ENCODE data around the gene TNNT2. TPM values are rescaled to one million over a fixed set of nuclear protein-coding genes. Genes with fewer than 3 reads are reported as not detected.

Gene TNNT2
- total RNA-seq, 1 donor from 2014 or later, result 89.2 TPM

GRCh38 chr1:201360901-201361651 is 16.4 kb downstream of the TNNT2 start:
- no peaks in the 10 kb centered on the region for H3K27me3 ChIP-seq (ENCODE audit: control insufficient read depth in 3 of 3, insufficient read depth in 3 of 3, low read length in 3 of 3)
- no peaks in the 10 kb centered on the region for H3K36me3 ChIP-seq (ENCODE audit: control insufficient read depth in 3 of 3, insufficient read depth in 3 of 3, low read length in 3 of 3)

GRCh38 chr1:201360486-201360885 is 17.0 kb downstream of the TNNT2 start:
- H3K27me3 ChIP-seq (ENCODE audit: control insufficient read depth in 3 of 3, insufficient read depth in 3 of 3, low read length in 3 of 3), result no peaks in the 10 kb centered on the region
- H3K27ac ChIP-seq (ENCODE audit: low read depth, low read length), result no peak overlapping the region
- no peaks in the 10 kb centered on the region for H3K9me3 ChIP-seq (ENCODE audit: control insufficient read depth in 3 of 3, low read length in 3 of 3)
- no peak overlapping the region for H3K9ac ChIP-seq (ENCODE audit: low read depth in 1 of 3, low read length in 3 of 3)
- H3K36me3 ChIP-seq (ENCODE audit: control insufficient read depth in 3 of 3, insufficient read depth in 3 of 3, low read length in 3 of 3), result no peaks in the 10 kb centered on the region
- H3K4me1 ChIP-seq (ENCODE audit: control insufficient read depth in 3 of 3, insufficient read depth in 3 of 3, low read length in 3 of 3), result peaks cover 0 to 2% (median 0%) of the 10 kb centered on the region in 3 donors
- no peak overlapping the region for H3K4me3 ChIP-seq (ENCODE audit: low read length in 3 of 3)

More at GRCh38 chr1:201360901-201361651, 16.4 kb downstream of the TNNT2 start:
- H3K27ac ChIP-seq (ENCODE audit: low read depth, low read length), result no peak overlapping the region
- H3K9ac ChIP-seq (ENCODE audit: low read depth in 1 of 3, low read length in 3 of 3), result no peak overlapping the region
- H3K4me3 ChIP-seq (ENCODE audit: low read length in 3 of 3), result no peak overlapping the region
- H3K4me1 ChIP-seq (ENCODE audit: control insufficient read depth in 3 of 3, insufficient read depth in 3 of 3, low read length in 3 of 3), result peaks cover 0 to 2% (median 0%) of the 10 kb centered on the region in 3 donors
- H3K9me3 ChIP-seq (ENCODE audit: control insufficient read depth in 3 of 3, low read length in 3 of 3), result no peaks in the 10 kb centered on the region

- no peaks in the 10 kb centered on the region for H3K36me3 ChIP-seq (ENCODE audit: control insufficient read depth in 3 of 3, insufficient read depth in 3 of 3, low read length in 3 of 3)
- H3K9me3 ChIP-seq (ENCODE audit: control insufficient read depth in 3 of 3, low read length in 3 of 3), result no peaks in the 10 kb centered on the region
- no peak overlapping the region for H3K9ac ChIP-seq (ENCODE audit: low read depth in 1 of 3, low read length in 3 of 3)
- H3K4me1 ChIP-seq (ENCODE audit: control insufficient read depth in 3 of 3, insufficient read depth in 3 of 3, low read length in 3 of 3), result peaks cover 0 to 2% (median 0%) of the 10 kb centered on the region in 3 donors
- H3K27me3 ChIP-seq (ENCODE audit: control insufficient read depth in 3 of 3, insufficient read depth in 3 of 3, low read length in 3 of 3), result no peaks in the 10 kb centered on the region
- H3K4me3 ChIP-seq (ENCODE audit: low read length in 3 of 3), result no peak overlapping the region
- H3K27ac ChIP-seq (ENCODE audit: low read depth, low read length), result no peak overlapping the region
Observed at GRCh38 chr1:201359873-201360210, 17.6 kb downstream of the TNNT2 start.

GRCh38 chr1:201359031-201359872 is 18.2 kb downstream of the TNNT2 start:
- H3K9me3 ChIP-seq (ENCODE audit: control insufficient read depth in 3 of 3, low read length in 3 of 3), result no peaks in the 10 kb centered on the region
- H3K9ac ChIP-seq (ENCODE audit: low read depth in 1 of 3, low read length in 3 of 3), result no peak overlapping the region
- no peaks in the 10 kb centered on the region for H3K27me3 ChIP-seq (ENCODE audit: control insufficient read depth in 3 of 3, insufficient read depth in 3 of 3, low read length in 3 of 3)
- no peak overlapping the region for H3K27ac ChIP-seq (ENCODE audit: low read depth, low read length)
- no peak overlapping the region for H3K4me3 ChIP-seq (ENCODE audit: low read length in 3 of 3)
- no peaks in the 10 kb centered on the region for H3K4me1 ChIP-seq (ENCODE audit: control insufficient read depth in 3 of 3, insufficient read depth in 3 of 3, low read length in 3 of 3)
- no peaks in the 10 kb centered on the region for H3K36me3 ChIP-seq (ENCODE audit: control insufficient read depth in 3 of 3, insufficient read depth in 3 of 3, low read length in 3 of 3)

- no peak overlapping the region for H3K9ac ChIP-seq (ENCODE audit: low read depth in 1 of 3, low read length in 3 of 3)
- no peak overlapping the region for H3K4me3 ChIP-seq (ENCODE audit: low read length in 3 of 3)
- H3K36me3 ChIP-seq (ENCODE audit: control insufficient read depth in 3 of 3, insufficient read depth in 3 of 3, low read length in 3 of 3), result no peaks in the 10 kb centered on the region
- H3K27ac ChIP-seq (ENCODE audit: low read depth, low read length), result no peak overlapping the region
- no peaks in the 10 kb centered on the region for H3K9me3 ChIP-seq (ENCODE audit: control insufficient read depth in 3 of 3, low read length in 3 of 3)
- H3K27me3 ChIP-seq (ENCODE audit: control insufficient read depth in 3 of 3, insufficient read depth in 3 of 3, low read length in 3 of 3), result no peaks in the 10 kb centered on the region
- H3K4me1 ChIP-seq (ENCODE audit: control insufficient read depth in 3 of 3, insufficient read depth in 3 of 3, low read length in 3 of 3), result no peaks in the 10 kb centered on the region
Observed at GRCh38 chr1:201358596-201358995, 18.9 kb downstream of the TNNT2 start.

GRCh38 chr1:201357636-201358348 is 19.7 kb downstream of the TNNT2 start:
- H3K9ac ChIP-seq (ENCODE audit: low read depth in 1 of 3, low read length in 3 of 3), result no peak overlapping the region
- no peak overlapping the region for H3K4me3 ChIP-seq (ENCODE audit: low read length in 3 of 3)
- H3K36me3 ChIP-seq (ENCODE audit: control insufficient read depth in 3 of 3, insufficient read depth in 3 of 3, low read length in 3 of 3), result no peaks in the 10 kb centered on the region
- H3K27me3 ChIP-seq (ENCODE audit: control insufficient read depth in 3 of 3, insufficient read depth in 3 of 3, low read length in 3 of 3), result no peaks in the 10 kb centered on the region
- no peaks in the 10 kb centered on the region for H3K9me3 ChIP-seq (ENCODE audit: control insufficient read depth in 3 of 3, low read length in 3 of 3)
- H3K4me1 ChIP-seq (ENCODE audit: control insufficient read depth in 3 of 3, insufficient read depth in 3 of 3, low read length in 3 of 3), result no peaks in the 10 kb centered on the region
- H3K27ac ChIP-seq (ENCODE audit: low read depth, low read length), result no peak overlapping the region

- Histone ChIP-seq H3K4me1 (ENCODE audit: control insufficient read depth in 3 of 3, insufficient read depth in 3 of 3, low read length in 3 of 3) (no peaks in the 10 kb centered on the region), H3K9ac (ENCODE audit: low read depth in 1 of 3, low read length in 3 of 3) (no peak overlapping the region), H3K4me3 (ENCODE audit: low read length in 3 of 3) (no peak overlapping the region), H3K27me3 (ENCODE audit: control insufficient read depth in 3 of 3, insufficient read depth in 3 of 3, low read length in 3 of 3) (no peaks in the 10 kb centered on the region), H3K9me3 (ENCODE audit: control insufficient read depth in 3 of 3, low read length in 3 of 3) (no peaks in the 10 kb centered on the region), H3K27ac (ENCODE audit: low read depth, low read length) (no peak overlapping the region), H3K36me3 (ENCODE audit: control insufficient read depth in 3 of 3, insufficient read depth in 3 of 3, low read length in 3 of 3) (no peaks in the 10 kb centered on the region)
Observed at GRCh38 chr1:201357211-201357610, 20.3 kb downstream of the TNNT2 start.

GRCh38 chr1:201356701-201357100 is 20.8 kb downstream of the TNNT2 start:
- no peaks in the 10 kb centered on the region for H3K27me3 ChIP-seq (ENCODE audit: control insufficient read depth in 3 of 3, insufficient read depth in 3 of 3, low read length in 3 of 3)
- no peak overlapping the region for H3K27ac ChIP-seq (ENCODE audit: low read depth, low read length)
- no peaks in the 10 kb centered on the region for H3K36me3 ChIP-seq (ENCODE audit: control insufficient read depth in 3 of 3, insufficient read depth in 3 of 3, low read length in 3 of 3)
- no peak overlapping the region for H3K9ac ChIP-seq (ENCODE audit: low read depth in 1 of 3, low read length in 3 of 3)
- H3K9me3 ChIP-seq (ENCODE audit: control insufficient read depth in 3 of 3, low read length in 3 of 3), result no peaks in the 10 kb centered on the region
- no peak overlapping the region for H3K4me3 ChIP-seq (ENCODE audit: low read length in 3 of 3)
- no peaks in the 10 kb centered on the region for H3K4me1 ChIP-seq (ENCODE audit: control insufficient read depth in 3 of 3, insufficient read depth in 3 of 3, low read length in 3 of 3)

GRCh38 chr1:201356236-201356635 is 21.2 kb downstream of the TNNT2 start:
- no peaks in the 10 kb centered on the region for H3K36me3 ChIP-seq (ENCODE audit: control insufficient read depth in 3 of 3, insufficient read depth in 3 of 3, low read length in 3 of 3)
- no peak overlapping the region for H3K27ac ChIP-seq (ENCODE audit: low read depth, low read length)
- H3K4me3 ChIP-seq (ENCODE audit: low read length in 3 of 3), result no peak overlapping the region
- no peaks in the 10 kb centered on the region for H3K9me3 ChIP-seq (ENCODE audit: control insufficient read depth in 3 of 3, low read length in 3 of 3)
- no peaks in the 10 kb centered on the region for H3K4me1 ChIP-seq (ENCODE audit: control insufficient read depth in 3 of 3, insufficient read depth in 3 of 3, low read length in 3 of 3)
- H3K27me3 ChIP-seq (ENCODE audit: control insufficient read depth in 3 of 3, insufficient read depth in 3 of 3, low read length in 3 of 3), result no peaks in the 10 kb centered on the region
- no peak overlapping the region for H3K9ac ChIP-seq (ENCODE audit: low read depth in 1 of 3, low read length in 3 of 3)

GRCh38 chr1:201355471-201355870 is 22.0 kb downstream of the TNNT2 start:
- H3K9me3 ChIP-seq (ENCODE audit: control insufficient read depth in 3 of 3, low read length in 3 of 3), result no peaks in the 10 kb centered on the region
- no peak overlapping the region for H3K4me3 ChIP-seq (ENCODE audit: low read length in 3 of 3)
- no peaks in the 10 kb centered on the region for H3K36me3 ChIP-seq (ENCODE audit: control insufficient read depth in 3 of 3, insufficient read depth in 3 of 3, low read length in 3 of 3)
- H3K27ac ChIP-seq (ENCODE audit: low read depth, low read length), result no peak overlapping the region
- no peak overlapping the region for H3K9ac ChIP-seq (ENCODE audit: low read depth in 1 of 3, low read length in 3 of 3)
- H3K4me1 ChIP-seq (ENCODE audit: control insufficient read depth in 3 of 3, insufficient read depth in 3 of 3, low read length in 3 of 3), result no peaks in the 10 kb centered on the region
- H3K27me3 ChIP-seq (ENCODE audit: control insufficient read depth in 3 of 3, insufficient read depth in 3 of 3, low read length in 3 of 3), result peaks cover 0 to 3% (median 0%) of the 10 kb centered on the region in 3 donors
